ENCODE data around the gene LYPD6. TPM values are rescaled to one million over a fixed set of nuclear protein-coding genes. Genes with fewer than 3 reads are reported as not detected.
"Not testable (repeated sequence)": the region's sequence is repeated elsewhere in the genome, so short reads cannot be mapped to it uniquely, and the experiment has no call there.

LYPD6 gene
- total RNA-seq, 1 donor from 2014 or later: not detected

- intact Hi-C loops (cut with micrococcal nuclease): no loop called here
Measured at GRCh38 chr2:149449017-149449416, 118.6 kb downstream of the LYPD6 start.

GRCh38 chr2:149451417-149452165, 121.2 kb downstream of the LYPD6 start:
- intact Hi-C loops (cut with micrococcal nuclease): no loop called here

GRCh38 chr2:149456285-149456684, 125.9 kb downstream of the LYPD6 start:
- intact Hi-C loops (cut with micrococcal nuclease): no loop called here

GRCh38 chr2:149458502-149458901, 128.1 kb downstream of the LYPD6 start:
- intact Hi-C loops (cut with micrococcal nuclease): no loop called here

- intact Hi-C loops (cut with micrococcal nuclease): no loop called here
Measured at GRCh38 chr2:149463328-149464002, 133.1 kb downstream of the LYPD6 start.

GRCh38 chr2:149464396-149464795, 134.0 kb downstream of the LYPD6 start:
- intact Hi-C loops (cut with micrococcal nuclease): no loop called here

GRCh38 chr2:149465873-149466272, 135.5 kb downstream of the LYPD6 start:
- intact Hi-C loops (cut with micrococcal nuclease): no loop called here

GRCh38 chr2:149466635-149467034, 136.2 kb downstream of the LYPD6 start:
- intact Hi-C loops (cut with micrococcal nuclease): no loop called here

- intact Hi-C loops (cut with micrococcal nuclease): no loop called here
Measured at GRCh38 chr2:149467436-149467835, 137.0 kb downstream of the LYPD6 start.

GRCh38 chr2:149468636-149469035, 138.2 kb downstream of the LYPD6 start:
- intact Hi-C loops (cut with micrococcal nuclease): no loop called here

- intact Hi-C loops (cut with micrococcal nuclease): no loop called here
Measured at GRCh38 chr2:149470046-149470445, 139.7 kb downstream of the LYPD6 start.

- intact Hi-C loops (cut with micrococcal nuclease): no loop called here
Measured at GRCh38 chr2:149472413-149472812, 142.0 kb downstream of the LYPD6 start.

GRCh38 chr2:149473068-149473467, 142.7 kb downstream of the LYPD6 start:
- intact Hi-C loops (cut with micrococcal nuclease): no loop called here

- intact Hi-C loops (cut with micrococcal nuclease): no loop called here
Measured at GRCh38 chr2:149473521-149473920, 143.1 kb downstream of the LYPD6 start.

GRCh38 chr2:149483004-149483605, 152.7 kb downstream of the LYPD6 start:
- intact Hi-C loops (cut with micrococcal nuclease): no loop called here

GRCh38 chr2:149486664-149487063, 156.3 kb downstream of the LYPD6 start:
- intact Hi-C loops (cut with micrococcal nuclease): no loop called here

- intact Hi-C loops (cut with micrococcal nuclease): no loop called here
Measured at GRCh38 chr2:149487189-149487588, 156.8 kb downstream of the LYPD6 start.

GRCh38 chr2:149488706-149489440, 158.5 kb downstream of the LYPD6 start:
- intact Hi-C loops (cut with micrococcal nuclease): no loop called here

GRCh38 chr2:149489452-149489851, 159.1 kb downstream of the LYPD6 start:
- intact Hi-C loops (cut with micrococcal nuclease): no loop called here

GRCh38 chr2:149490296-149490695, 159.9 kb downstream of the LYPD6 start:
- intact Hi-C loops (cut with micrococcal nuclease): no loop called here

GRCh38 chr2:149492923-149493322, 162.5 kb downstream of the LYPD6 start:
- intact Hi-C loops (cut with micrococcal nuclease): no loop called here

GRCh38 chr2:149499204-149499603, 168.8 kb downstream of the LYPD6 start:
- intact Hi-C loops (cut with micrococcal nuclease): not testable (repeated sequence)
